ENCODE results near the gene IL34. TPM values are rescaled to one million over a fixed set of nuclear protein-coding genes. Genes with fewer than 3 reads are reported as not detected.

Gene IL34
- polyA plus RNA-seq, 1 donor from 2014 or later, result 3.0 TPM

GRCh38 chr16:70692130-70692872 lies 45.9 kb downstream of the IL34 start:
- Histone ChIP-seq H2AFZ (ENCODE audit: low read depth, low read length) (no peak overlapping the region), H3K4me2 (ENCODE audit: low read length) (peak overlapping the region; percentile 31), H3K9me2 (ENCODE audit: insufficient read depth, low read length) (no peaks in the 10 kb centered on the region), H3K79me2 (replicated peaks; ENCODE audit: insufficient read depth, low read length) (no peaks in the 10 kb centered on the region), H3K9me3 (ENCODE audit: low read length) (no peaks in the 10 kb centered on the region), H3K27ac (ENCODE audit: low read length) (peak overlapping the region; percentile 94), H4K20me1 (ENCODE audit: insufficient read depth) (no peaks in the 10 kb centered on the region), H3F3A (ENCODE audit: insufficient read depth, low read length, poor library complexity, severe bottlenecking) (no peaks in the 10 kb centered on the region), H3K36me3 (ENCODE audit: insufficient read depth, low read length) (no peaks in the 10 kb centered on the region), H3K9ac (ENCODE audit: low read length) (peak overlapping the region; percentile 81), H3K27me3 (ENCODE audit: insufficient read depth, low read depth, low read length) (no peaks in the 10 kb centered on the region), H3K4me3 (ENCODE audit: low read length) (peak overlapping the region; percentile 57)
- TF ChIP-seq POLR2AphosphoS5 (IDR thresholded peaks at IDR 0.05), result no peak
- no peak for TF ChIP-seq EZH2 (IDR thresholded peaks at IDR 0.05; ENCODE audit: borderline replicate concordance, insufficient read depth, low read length, poor library complexity, severe bottlenecking)
- no peak for TF ChIP-seq SMC3 (conservative IDR thresholded peaks at IDR 0.05; ENCODE audit: poor library complexity)
- TF ChIP-seq, protein P1, sequence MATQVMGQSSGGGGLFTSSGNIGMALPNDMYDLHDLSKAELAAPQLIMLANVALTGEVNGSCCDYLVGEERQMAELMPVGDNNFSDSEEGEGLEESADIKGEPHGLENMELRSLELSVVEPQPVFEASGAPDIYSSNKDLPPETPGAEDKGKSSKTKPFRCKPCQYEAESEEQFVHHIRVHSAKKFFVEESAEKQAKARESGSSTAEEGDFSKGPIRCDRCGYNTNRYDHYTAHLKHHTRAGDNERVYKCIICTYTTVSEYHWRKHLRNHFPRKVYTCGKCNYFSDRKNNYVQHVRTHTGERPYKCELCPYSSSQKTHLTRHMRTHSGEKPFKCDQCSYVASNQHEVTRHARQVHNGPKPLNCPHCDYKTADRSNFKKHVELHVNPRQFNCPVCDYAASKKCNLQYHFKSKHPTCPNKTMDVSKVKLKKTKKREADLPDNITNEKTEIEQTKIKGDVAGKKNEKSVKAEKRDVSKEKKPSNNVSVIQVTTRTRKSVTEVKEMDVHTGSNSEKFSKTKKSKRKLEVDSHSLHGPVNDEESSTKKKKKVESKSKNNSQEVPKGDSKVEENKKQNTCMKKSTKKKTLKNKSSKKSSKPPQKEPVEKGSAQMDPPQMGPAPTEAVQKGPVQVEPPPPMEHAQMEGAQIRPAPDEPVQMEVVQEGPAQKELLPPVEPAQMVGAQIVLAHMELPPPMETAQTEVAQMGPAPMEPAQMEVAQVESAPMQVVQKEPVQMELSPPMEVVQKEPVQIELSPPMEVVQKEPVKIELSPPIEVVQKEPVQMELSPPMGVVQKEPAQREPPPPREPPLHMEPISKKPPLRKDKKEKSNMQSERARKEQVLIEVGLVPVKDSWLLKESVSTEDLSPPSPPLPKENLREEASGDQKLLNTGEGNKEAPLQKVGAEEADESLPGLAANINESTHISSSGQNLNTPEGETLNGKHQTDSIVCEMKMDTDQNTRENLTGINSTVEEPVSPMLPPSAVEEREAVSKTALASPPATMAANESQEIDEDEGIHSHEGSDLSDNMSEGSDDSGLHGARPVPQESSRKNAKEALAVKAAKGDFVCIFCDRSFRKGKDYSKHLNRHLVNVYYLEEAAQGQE (IDR thresholded peaks at IDR 0.05; ENCODE audit: borderline replicate concordance), result no peak
- no peak for TF ChIP-seq RAD21 (conservative IDR thresholded peaks at IDR 0.05)
- TF ChIP-seq MXI1 (conservative IDR thresholded peaks at IDR 0.05; ENCODE audit: poor library complexity, severe bottlenecking), result no peak
- TF ChIP-seq TAF1 (IDR thresholded peaks at IDR 0.05; ENCODE audit: low read depth), result no peak
- TF ChIP-seq EP300 (conservative IDR thresholded peaks at IDR 0.05; ENCODE audit: poor library complexity, severe bottlenecking), result no peak
- TF ChIP-seq, protein P2, sequence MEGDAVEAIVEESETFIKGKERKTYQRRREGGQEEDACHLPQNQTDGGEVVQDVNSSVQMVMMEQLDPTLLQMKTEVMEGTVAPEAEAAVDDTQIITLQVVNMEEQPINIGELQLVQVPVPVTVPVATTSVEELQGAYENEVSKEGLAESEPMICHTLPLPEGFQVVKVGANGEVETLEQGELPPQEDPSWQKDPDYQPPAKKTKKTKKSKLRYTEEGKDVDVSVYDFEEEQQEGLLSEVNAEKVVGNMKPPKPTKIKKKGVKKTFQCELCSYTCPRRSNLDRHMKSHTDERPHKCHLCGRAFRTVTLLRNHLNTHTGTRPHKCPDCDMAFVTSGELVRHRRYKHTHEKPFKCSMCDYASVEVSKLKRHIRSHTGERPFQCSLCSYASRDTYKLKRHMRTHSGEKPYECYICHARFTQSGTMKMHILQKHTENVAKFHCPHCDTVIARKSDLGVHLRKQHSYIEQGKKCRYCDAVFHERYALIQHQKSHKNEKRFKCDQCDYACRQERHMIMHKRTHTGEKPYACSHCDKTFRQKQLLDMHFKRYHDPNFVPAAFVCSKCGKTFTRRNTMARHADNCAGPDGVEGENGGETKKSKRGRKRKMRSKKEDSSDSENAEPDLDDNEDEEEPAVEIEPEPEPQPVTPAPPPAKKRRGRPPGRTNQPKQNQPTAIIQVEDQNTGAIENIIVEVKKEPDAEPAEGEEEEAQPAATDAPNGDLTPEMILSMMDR (IDR thresholded peaks at IDR 0.05; ENCODE audit: poor library complexity, severe bottlenecking), result no peak

- Histone ChIP-seq H2AFZ (ENCODE audit: low read depth, low read length) (no peak overlapping the region), H3K79me2 (replicated peaks; ENCODE audit: insufficient read depth, low read length) (no peaks in the 10 kb centered on the region), H3K9ac (ENCODE audit: low read length) (peak overlapping the region; percentile 81), H3K9me3 (ENCODE audit: low read length) (no peaks in the 10 kb centered on the region), H3K27ac (ENCODE audit: low read length) (peak overlapping the region; percentile 94), H3K4me2 (ENCODE audit: low read length) (no peak overlapping the region), H4K20me1 (ENCODE audit: insufficient read depth) (no peaks in the 10 kb centered on the region), H3K9me2 (ENCODE audit: insufficient read depth, low read length) (no peaks in the 10 kb centered on the region), H3F3A (ENCODE audit: insufficient read depth, low read length, poor library complexity, severe bottlenecking) (no peaks in the 10 kb centered on the region), H3K4me3 (ENCODE audit: low read length) (peak overlapping the region; percentile 57), H3K36me3 (ENCODE audit: insufficient read depth, low read length) (no peaks in the 10 kb centered on the region), H3K27me3 (ENCODE audit: insufficient read depth, low read depth, low read length) (no peaks in the 10 kb centered on the region)
- TF ChIP-seq RAD21 (conservative IDR thresholded peaks at IDR 0.05), result no peak
- TF ChIP-seq, protein P2 (IDR thresholded peaks at IDR 0.05; ENCODE audit: poor library complexity, severe bottlenecking), result no peak
- no peak for TF ChIP-seq SMC3 (conservative IDR thresholded peaks at IDR 0.05; ENCODE audit: poor library complexity)
- TF ChIP-seq POLR2AphosphoS5 (IDR thresholded peaks at IDR 0.05), result no peak
- no peak for TF ChIP-seq MXI1 (conservative IDR thresholded peaks at IDR 0.05; ENCODE audit: poor library complexity, severe bottlenecking)
- no peak for TF ChIP-seq EP300 (conservative IDR thresholded peaks at IDR 0.05; ENCODE audit: poor library complexity, severe bottlenecking)
- no peak for TF ChIP-seq TAF1 (IDR thresholded peaks at IDR 0.05; ENCODE audit: low read depth)
- TF ChIP-seq EZH2 (IDR thresholded peaks at IDR 0.05; ENCODE audit: borderline replicate concordance, insufficient read depth, low read length, poor library complexity, severe bottlenecking), result no peak
- TF ChIP-seq, protein P1 (IDR thresholded peaks at IDR 0.05; ENCODE audit: borderline replicate concordance), result no peak
These were observed 46.7 kb downstream of the IL34 start for GRCh38 chr16:70692873-70693671.

Data from neural cell (in vitro differentiated cells).